ENCODE results near the gene ENTHD1. TPM values are rescaled to one million over a fixed set of nuclear protein-coding genes. Genes with fewer than 3 reads are reported as not detected.
"Not testable (repeated sequence)": the region's sequence is repeated elsewhere in the genome, so short reads cannot be mapped to it uniquely, and the experiment has no call there.

ENTHD1 gene
- total RNA-seq, 1 donor from 2014 or later, result not detected

DNA sequence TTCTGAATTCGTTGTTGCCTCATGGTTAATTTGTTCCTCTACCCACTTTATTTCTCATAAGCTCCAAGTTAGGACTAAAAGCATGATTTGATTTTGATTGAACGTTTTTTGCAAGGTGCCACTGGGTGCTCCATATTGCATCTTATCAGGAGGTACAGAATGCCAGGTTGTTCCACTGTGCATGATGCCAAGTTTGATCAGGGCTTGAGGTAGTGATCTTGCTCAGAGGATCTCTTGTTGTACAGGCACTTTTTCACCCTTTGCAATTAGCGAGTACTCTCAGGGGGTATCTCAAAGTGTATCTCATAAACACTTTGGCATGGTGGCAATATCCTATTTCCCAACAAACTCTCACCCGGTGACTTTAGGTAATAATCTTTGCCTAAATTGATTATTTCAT is 11.3 kb upstream of the ENTHD1 start:
- no peak overlapping the region for H3K4me2 ChIP-seq
- H3K4me3 ChIP-seq, result no peak overlapping the region
- Mint-ChIP-seq H3K27ac (no peak overlapping the region), H3K27me3 (ENCODE audit: insufficient read depth, low read depth) (no peaks in the 10 kb centered on the region), H3K4me1 (peaks cover 24% of the 10 kb centered on the region), H3K4me3 (no peak overlapping the region), H3K9me3 (no peaks in the 10 kb centered on the region), H3K36me3 (no peaks in the 10 kb centered on the region)
- H2AFZ ChIP-seq (replicated peaks), result no peak overlapping the region
- no peaks in the 10 kb centered on the region for H3K79me2 ChIP-seq (ENCODE audit: low read depth)
- H3K27me3 ChIP-seq, result peaks cover 11% of the 10 kb centered on the region
- H3K4me1 ChIP-seq, result peaks cover 11% of the 10 kb centered on the region
- no peak overlapping the region for H3K27ac ChIP-seq
- TF ChIP-seq EZH2phosphoT487 (IDR thresholded peaks at IDR 0.05) (no peak), EZH2 (IDR thresholded peaks at IDR 0.05) (no peak)
- TF ChIP-seq, protein P1, sequence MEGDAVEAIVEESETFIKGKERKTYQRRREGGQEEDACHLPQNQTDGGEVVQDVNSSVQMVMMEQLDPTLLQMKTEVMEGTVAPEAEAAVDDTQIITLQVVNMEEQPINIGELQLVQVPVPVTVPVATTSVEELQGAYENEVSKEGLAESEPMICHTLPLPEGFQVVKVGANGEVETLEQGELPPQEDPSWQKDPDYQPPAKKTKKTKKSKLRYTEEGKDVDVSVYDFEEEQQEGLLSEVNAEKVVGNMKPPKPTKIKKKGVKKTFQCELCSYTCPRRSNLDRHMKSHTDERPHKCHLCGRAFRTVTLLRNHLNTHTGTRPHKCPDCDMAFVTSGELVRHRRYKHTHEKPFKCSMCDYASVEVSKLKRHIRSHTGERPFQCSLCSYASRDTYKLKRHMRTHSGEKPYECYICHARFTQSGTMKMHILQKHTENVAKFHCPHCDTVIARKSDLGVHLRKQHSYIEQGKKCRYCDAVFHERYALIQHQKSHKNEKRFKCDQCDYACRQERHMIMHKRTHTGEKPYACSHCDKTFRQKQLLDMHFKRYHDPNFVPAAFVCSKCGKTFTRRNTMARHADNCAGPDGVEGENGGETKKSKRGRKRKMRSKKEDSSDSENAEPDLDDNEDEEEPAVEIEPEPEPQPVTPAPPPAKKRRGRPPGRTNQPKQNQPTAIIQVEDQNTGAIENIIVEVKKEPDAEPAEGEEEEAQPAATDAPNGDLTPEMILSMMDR (IDR thresholded peaks at IDR 0.05), result no peak
- H3K9me3 ChIP-seq (ENCODE audit: low read depth), result no peaks in the 10 kb centered on the region
- no peaks in the 10 kb centered on the region for H3F3A ChIP-seq (ENCODE audit: low read depth)
- no peak for DNase-seq (ENCODE audit: low spot score)
- no peaks in the 10 kb centered on the region for H4K20me1 ChIP-seq (ENCODE audit: low read depth)
- no peaks in the 10 kb centered on the region for H3K36me3 ChIP-seq
- no peak overlapping the region for H3K9ac ChIP-seq

DNA sequence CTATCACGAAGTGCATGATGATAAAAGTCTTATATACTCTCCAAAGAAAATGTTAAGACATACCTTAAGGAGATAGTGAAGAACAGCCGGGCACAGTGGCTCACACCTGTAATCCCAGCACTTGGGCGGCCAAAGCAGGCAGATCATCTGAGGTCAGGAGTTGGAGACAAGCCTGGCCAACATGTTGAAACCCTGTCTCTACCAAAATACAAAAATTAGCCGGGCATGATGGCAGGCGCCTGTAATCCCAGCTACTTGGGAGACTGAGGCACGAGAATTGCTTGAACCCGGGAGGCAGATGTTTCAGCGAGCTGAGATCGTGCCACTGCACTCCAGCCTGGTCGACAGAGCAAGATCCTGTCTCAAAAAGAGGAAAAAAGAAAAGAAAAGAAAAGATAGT is 10.5 kb upstream of the ENTHD1 start:
- H3K79me2 ChIP-seq (ENCODE audit: low read depth); H3F3A ChIP-seq (ENCODE audit: low read depth); H3K4me3 Mint-ChIP-seq; H3K36me3 Mint-ChIP-seq; H3K9me3 Mint-ChIP-seq; H3K27me3 ChIP-seq; DNase-seq (ENCODE audit: low spot score); H3K4me2 ChIP-seq; H4K20me1 ChIP-seq (ENCODE audit: low read depth); H2AFZ ChIP-seq (replicated peaks); H3K9me3 ChIP-seq (ENCODE audit: low read depth); H3K27ac Mint-ChIP-seq; H3K27me3 Mint-ChIP-seq (ENCODE audit: insufficient read depth, low read depth); H3K27ac ChIP-seq; H3K9ac ChIP-seq; H3K4me3 ChIP-seq; H3K36me3 ChIP-seq: not testable (repeated sequence)
- peaks cover 11% of the 10 kb centered on the region for H3K4me1 ChIP-seq
- H3K4me1 Mint-ChIP-seq, result peaks cover 26% of the 10 kb centered on the region

DNA sequence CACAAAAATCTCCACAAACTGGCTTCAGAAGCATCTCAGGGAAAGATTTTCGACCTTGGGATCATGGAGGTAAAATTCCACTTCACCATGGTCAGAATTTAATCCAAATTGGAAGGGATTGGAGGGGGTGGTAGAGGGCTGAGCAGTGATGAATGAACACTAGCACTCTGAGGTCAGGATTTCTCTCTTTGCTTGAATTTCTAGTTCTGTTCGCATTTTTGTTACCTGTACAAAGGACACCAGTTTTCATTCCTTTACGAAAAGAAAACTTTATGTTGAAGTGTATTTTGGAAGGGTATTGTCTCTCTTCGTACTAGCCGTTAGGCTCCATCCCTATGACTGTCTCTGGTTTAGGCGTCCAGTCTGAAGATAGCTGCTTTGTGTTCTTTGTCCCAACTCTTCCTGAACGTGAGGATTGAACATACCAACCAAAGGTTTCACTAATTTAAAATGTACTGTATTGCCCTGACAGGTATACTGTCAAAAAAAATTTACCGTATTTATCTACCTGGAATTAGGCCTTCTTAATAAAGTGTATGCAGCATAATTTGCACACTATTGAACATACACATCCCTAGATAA is 8.1 kb upstream of the ENTHD1 start:
- Histone ChIP-seq H4K20me1 (ENCODE audit: low read depth) (no peaks in the 10 kb centered on the region), H3K9ac (no peak overlapping the region), H3K79me2 (ENCODE audit: low read depth) (no peaks in the 10 kb centered on the region), H3K4me1 (peaks cover 5% of the 10 kb centered on the region), H3K27ac (no peak overlapping the region), H2AFZ (replicated peaks) (no peak overlapping the region), H3K27me3 (peaks cover 6% of the 10 kb centered on the region), H3F3A (ENCODE audit: low read depth) (no peaks in the 10 kb centered on the region), H3K4me3 (no peak overlapping the region), H3K36me3 (no peaks in the 10 kb centered on the region), H3K9me3 (ENCODE audit: low read depth) (no peaks in the 10 kb centered on the region), H3K4me2 (no peak overlapping the region)
- H3K27me3 Mint-ChIP-seq (ENCODE audit: insufficient read depth, low read depth), result no peaks in the 10 kb centered on the region
- no peaks in the 10 kb centered on the region for H3K9me3 Mint-ChIP-seq
- DNase-seq (ENCODE audit: low spot score), result no peak
- TF ChIP-seq EZH2phosphoT487 (IDR thresholded peaks at IDR 0.05), result no peak
- TF ChIP-seq, protein P1 (IDR thresholded peaks at IDR 0.05), result no peak
- no peak for TF ChIP-seq EZH2 (IDR thresholded peaks at IDR 0.05)
- no peak overlapping the region for H3K27ac Mint-ChIP-seq
- H3K4me3 Mint-ChIP-seq, result no peak overlapping the region
- H3K4me1 Mint-ChIP-seq, result peaks cover 17% of the 10 kb centered on the region
- no peaks in the 10 kb centered on the region for H3K36me3 Mint-ChIP-seq

DNA sequence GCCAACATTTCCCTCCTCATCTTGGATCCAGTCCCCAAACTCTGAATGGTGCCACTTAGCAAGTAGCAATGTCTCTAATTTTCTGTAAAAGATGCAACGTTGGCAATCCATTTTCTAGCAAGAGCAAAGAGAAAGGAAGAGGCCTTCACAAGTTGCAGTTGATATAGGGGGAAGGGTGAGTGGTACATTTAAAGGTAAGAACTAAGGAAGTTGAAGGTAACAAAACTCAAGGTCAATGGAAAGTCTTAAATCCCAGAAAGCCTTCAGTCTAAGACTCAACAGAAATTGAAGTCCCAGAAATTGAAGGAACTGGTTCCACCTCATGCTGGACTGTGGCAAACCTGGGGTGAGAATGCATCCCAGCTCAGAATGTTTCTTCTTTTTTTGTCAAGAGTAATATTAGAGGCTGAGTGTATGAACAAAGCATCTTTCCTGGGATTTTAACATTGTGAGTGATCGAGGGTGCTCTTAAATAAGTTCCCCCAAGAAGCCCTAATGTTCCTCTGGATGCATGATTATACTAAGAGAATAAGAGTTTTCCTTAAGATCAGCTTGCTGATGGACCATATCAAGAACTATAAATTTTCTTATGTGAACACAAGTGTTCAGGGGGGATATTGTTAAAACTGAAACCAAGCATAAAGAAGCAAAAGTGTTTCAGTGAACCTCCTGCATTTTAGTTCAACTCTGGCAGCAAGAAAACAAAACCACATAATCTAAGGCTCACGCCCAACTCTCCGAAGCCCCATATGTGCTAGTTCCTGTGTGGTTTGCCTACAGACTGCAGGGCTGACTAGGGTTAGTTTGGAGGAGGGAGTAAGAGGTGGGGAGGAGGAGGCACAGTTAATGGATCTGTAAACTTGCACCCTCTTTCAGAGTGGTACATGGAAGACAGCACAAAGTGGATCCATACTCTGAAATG is 7.0 kb upstream of the ENTHD1 start, which contains the start of gene GRAP2:
Gene GRAP2, plus strand, starts transcription at position 779 of the 922 bp plus-strand sequence. CDS start 46,023 bp downstream, outside the sequence.
- Histone ChIP-seq H3K36me3 (no peaks in the 10 kb centered on the region), H3F3A (ENCODE audit: low read depth) (no peaks in the 10 kb centered on the region), H4K20me1 (ENCODE audit: low read depth) (no peaks in the 10 kb centered on the region), H3K27me3 (peaks cover 6% of the 10 kb centered on the region), H3K4me3 (no peak within 1 kb of the TSS), H2AFZ (replicated peaks) (no peak within 1 kb of the TSS), H3K79me2 (ENCODE audit: low read depth) (no peaks in the 10 kb centered on the region), H3K9me3 (ENCODE audit: low read depth) (no peaks in the 10 kb centered on the region), H3K4me1 (no peaks in the 10 kb centered on the region), H3K9ac (no peak within 1 kb of the TSS), H3K27ac (no peak within 1 kb of the TSS), H3K4me2 (no peak within 1 kb of the TSS)
- Mint-ChIP-seq H3K9me3 (no peaks in the 10 kb centered on the region), H3K27me3 (ENCODE audit: insufficient read depth, low read depth) (no peaks in the 10 kb centered on the region), H3K36me3 (no peaks in the 10 kb centered on the region), H3K4me1 (peaks cover 6% of the 10 kb centered on the region), H3K27ac (no peak within 1 kb of the TSS), H3K4me3 (no peak within 1 kb of the TSS)
- TF ChIP-seq, protein P1 (IDR thresholded peaks at IDR 0.05), result no peak
- no peak for TF ChIP-seq EZH2phosphoT487 (IDR thresholded peaks at IDR 0.05)
- TF ChIP-seq EZH2 (IDR thresholded peaks at IDR 0.05), result no peak
- DNase-seq (ENCODE audit: low spot score), result no peak

Measured in neural progenitor cell (in vitro differentiated cells).